Common myeloid progenitor, CD34-positive (primary cell): ENCODE data around the gene TTC4.

Experiments
- CTCF ChIA-PET: fragments of 350-600 bp; sonication (Branson Sonifier 250); formaldehyde crosslinking; loops from one replicate; lab custom pipeline; 2021; ENCODE audit warnings: antibody characterized with exemption; lab: Charles Lee
- POLR2A ChIA-PET: fragments of 350-600 bp; sonication (Branson Sonifier 250); formaldehyde crosslinking; loops from one replicate; lab custom pipeline; 2021; ENCODE audit warnings: antibody characterized with exemption; lab: Charles Lee
- DNase-seq, 3 donors: peaks; one replicate each; pipeline versions ENCODE4 v3.0.0 to v3.0.0-alpha.2; 2013
- H3K27ac ChIP-seq, 2 experiments: 1 replicate in 1 of 2; 2 replicates in 1 of 2; pipeline ENCODE4 v1.7.0; 2013; ENCODE audit warnings: inconsistent platforms in 2 of 2, low read length in 2 of 2, mild to moderate bottlenecking in 2 of 2, low read depth in 1 of 2, moderate library complexity in 1 of 2; ENCODE audit not compliant: severe bottlenecking in 2 of 2, insufficient read depth in 1 of 2, poor library complexity in 1 of 2
- H3K27me3 ChIP-seq, 5 experiments: replicated peaks in 2 of 5; 1 replicate in 3 of 5; 2 replicates in 2 of 5; pipeline versions ENCODE4 v1.6.1 to v1.7.0; 2013; ENCODE audit warnings: low read length in 4 of 5, mild to moderate bottlenecking in 2 of 5, moderate library complexity in 2 of 5, inconsistent platforms in 1 of 5; ENCODE audit not compliant: insufficient read depth in 5 of 5, control insufficient read depth in 4 of 5
- H3K36me3 ChIP-seq, 4 experiments: 1 replicate in 2 of 4; 2 replicates in 2 of 4; pipeline versions ENCODE4 v1.6.1 to v1.7.0; 2013; ENCODE audit warnings: low read length in 3 of 4, control low read depth in 1 of 4, mild to moderate bottlenecking in 1 of 4; ENCODE audit not compliant: control insufficient read depth in 4 of 4, insufficient read depth in 4 of 4
- H3K4me1 ChIP-seq, 4 experiments: 1 replicate in 3 of 4; 2 replicates in 1 of 4; pipeline versions ENCODE4 v1.6.1 to v1.7.1; 2013; ENCODE audit warnings: low read length in 3 of 4, mild to moderate bottlenecking in 3 of 4, control low read depth in 1 of 4, inconsistent platforms in 1 of 4, moderate library complexity in 1 of 4; ENCODE audit not compliant: control insufficient read depth in 4 of 4, insufficient read depth in 4 of 4; ENCODE audit errors: control extremely low read depth in 1 of 4
- H3K4me3 ChIP-seq, 7 experiments: 1 replicate in 4 of 7; 2 replicates in 3 of 7; pipeline versions ENCODE4 v1.5.1 to v1.7.0; 2013; ENCODE audit warnings: mild to moderate bottlenecking in 7 of 7, low read length in 6 of 7, moderate library complexity in 6 of 7, inconsistent platforms in 2 of 7, low read depth in 2 of 7, control low read depth in 1 of 7; ENCODE audit not compliant: insufficient read depth in 4 of 7, control insufficient read depth in 1 of 7; ENCODE audit errors: extremely low read depth in 1 of 7
- H3K9me3 ChIP-seq, 5 experiments: 1 replicate in 4 of 5; 2 replicates in 1 of 5; pipeline versions ENCODE4 v1.6.1 to v1.7.1; 2013; ENCODE audit warnings: low read length in 4 of 5, mild to moderate bottlenecking in 2 of 5, inconsistent platforms in 1 of 5, low read depth in 1 of 5, moderate library complexity in 1 of 5; ENCODE audit not compliant: control insufficient read depth in 4 of 5, insufficient read depth in 2 of 5; ENCODE audit errors: control extremely low read depth in 1 of 5
- WGBS: methylation state at CpG from one replicate; pipeline ENCODE4 v1.1.5; 2013; ENCODE audit not compliant: insufficient coverage; 5-methylcytosine and 5-hydroxymethylcytosine counted together

TTC4 gene

GRCh38 chr1:54724771-54725170 is 9.1 kb downstream of the TTC4 start:
- CTCF ChIA-PET = interaction anchor here (1.2 to 1.8 kb wide), 2 partner anchors 38 to 178 kb away, joined by 3 to 4 read pairs; no protein-coding TSS in a partner anchor
- Histone ChIP-seq H3K4me3 (no peak overlapping the region), H3K36me3 (peaks cover 31 to 81% (median 60%) of the 10 kb centered on the region in 4 experiments), H3K27ac (no peak overlapping the region), H3K9me3 (peaks cover 6 to 18% (median 9%) of the 10 kb centered on the region in 5 experiments), H3K4me1 (no peaks in the 10 kb centered on the region), H3K27me3 (no peaks in the 10 kb centered on the region)
- DNase-seq = no peak
- POLR2A ChIA-PET = interaction anchor here (0.6 to 0.7 kb wide), 2 partner anchors 27 to 364 kb away, joined by 3 to 4 read pairs; no protein-coding TSS in a partner anchor
- no CpG with 5 or more reads among the region's 1 CpG for WGBS

GRCh38 chr1:54728027-54728426 is 12.4 kb downstream of the TTC4 start:
- Histone ChIP-seq H3K4me3 (no peak overlapping the region), H3K27me3 (no peaks in the 10 kb centered on the region), H3K36me3 (peaks cover 40 to 86% (median 61%) of the 10 kb centered on the region in 4 experiments), H3K9me3 (peaks cover 6 to 18% (median 9%) of the 10 kb centered on the region in 5 experiments), H3K4me1 (no peaks in the 10 kb centered on the region), H3K27ac (no peak overlapping the region)
- CTCF ChIA-PET = interaction anchor here (1.4 to 3.2 kb wide), 2 partner anchors 9 to 12 kb away, joined by 3 to 7 read pairs; partner anchors contain the start of gene TTC4
- DNase-seq = no peak
- WGBS = no CpG with 5 or more reads among the region's 3 CpGs
- POLR2A ChIA-PET = no interaction called here

- Histone ChIP-seq H3K4me3 (no peak overlapping the region), H3K4me1 (no peaks in the 10 kb centered on the region), H3K36me3 (peaks cover 28 to 78% (median 60%) of the 10 kb centered on the region in 4 experiments), H3K27ac (no peak overlapping the region), H3K27me3 (no peaks in the 10 kb centered on the region), H3K9me3 (no peaks in the 10 kb centered on the region)
- POLR2A ChIA-PET = no interaction called here
- DNase-seq = no peak
- 98% methylated on average over 5 of the region's 5 CpGs for WGBS
- CTCF ChIA-PET = interaction anchor here (1.1 to 1.4 kb wide), 2 partner anchors 8 to 14 kb away, joined by 3 read pairs; no protein-coding TSS in a partner anchor
Observed at GRCh38 chr1:54736685-54737084, 21.0 kb downstream of the TTC4 start.

- ChIA-PET POLR2A (no interaction called here), CTCF (no interaction called here)
- Histone ChIP-seq H3K4me1 (no peaks in the 10 kb centered on the region), H3K9me3 (no peaks in the 10 kb centered on the region), H3K27me3 (no peaks in the 10 kb centered on the region), H3K27ac (no peak overlapping the region), H3K4me3 (no peak overlapping the region), H3K36me3 (peaks cover 27 to 79% (median 64%) of the 10 kb centered on the region in 4 experiments)
- WGBS = 90% methylated on average over 5 of the region's 6 CpGs
- no peak for DNase-seq
Observed at GRCh38 chr1:54738244-54738643, 22.6 kb downstream of the TTC4 start.

GRCh38 chr1:54741531-54741930 is 25.9 kb downstream of the TTC4 start:
- peaks cover 18 to 74% (median 57%) of the 10 kb centered on the region in 4 experiments for H3K36me3 ChIP-seq

GRCh38 chr1:54742282-54742681 is 26.6 kb downstream of the TTC4 start:
- no peaks in the 10 kb centered on the region for H3K9me3 ChIP-seq
- no peak for DNase-seq
- H3K36me3 ChIP-seq = peaks cover 11 to 66% (median 50%) of the 10 kb centered on the region in 4 experiments
- no peaks in the 10 kb centered on the region for H3K27me3 ChIP-seq
- CTCF ChIA-PET = no interaction called here
- no peaks in the 10 kb centered on the region for H3K4me1 ChIP-seq
- 96% methylated on average over 4 of the region's 4 CpGs for WGBS
- H3K4me3 ChIP-seq = no peak overlapping the region
- POLR2A ChIA-PET = no interaction called here
- H3K27ac ChIP-seq = no peak overlapping the region

More at GRCh38 chr1:54741531-54741930, 25.9 kb downstream of the TTC4 start:
- no peak overlapping the region for H3K4me3 ChIP-seq
- DNase-seq = no peak
- no peaks in the 10 kb centered on the region for H3K4me1 ChIP-seq
- no peaks in the 10 kb centered on the region for H3K27me3 ChIP-seq
- WGBS = 96% methylated on average over 3 of the region's 4 CpGs
- H3K27ac ChIP-seq = no peak overlapping the region
- ChIA-PET CTCF (no interaction called here), POLR2A (no interaction called here)
- H3K9me3 ChIP-seq = no peaks in the 10 kb centered on the region

- DNase-seq = no peak
- 96% methylated on average over 11 of the region's 12 CpGs for WGBS
- H3K4me3 ChIP-seq = no peak overlapping the region
- no peaks in the 10 kb centered on the region for H3K27me3 ChIP-seq
- ChIA-PET CTCF (no interaction called here), POLR2A (no interaction called here)
- peaks cover 7 to 55% (median 39%) of the 10 kb centered on the region in 4 experiments for H3K36me3 ChIP-seq
- no peaks in the 10 kb centered on the region for H3K4me1 ChIP-seq
- H3K9me3 ChIP-seq = no peaks in the 10 kb centered on the region
- no peak overlapping the region for H3K27ac ChIP-seq
Observed at GRCh38 chr1:54743416-54744226, 28.0 kb downstream of the TTC4 start.
